OCI-LY7 (cell line): ENCODE results near the gene CD300H. TPM values are rescaled to one million over a fixed set of nuclear protein-coding genes. Genes with fewer than 3 reads are reported as not detected.

Experiments
- BruUV-seq: library from RNA; stranded (reverse); fragments of 400-500 nt; replicated peaks from 2 replicates; lab custom pipeline; 2021; lab: Mats Ljungman, UMichigan
- CTCF ChIA-PET: fragments of 300-600 bp; sonication (Branson Sonifier 250); formaldehyde crosslinking; loops from one replicate; lab custom pipeline; 2022; ENCODE audit warnings: antibody characterized with exemption; ENCODE audit not compliant: unreplicated experiment; lab: Charles Lee
- POLR2A ChIA-PET: fragments of 300-600 bp; sonication (Branson Sonifier 250); formaldehyde crosslinking; loops from one replicate; lab custom pipeline; 2022; ENCODE audit warnings: antibody characterized with exemption; lab: Charles Lee
- DNase-seq: peaks from one replicate; pipeline ENCODE4 v3.0.0-alpha.2; 2015; ENCODE audit warnings: low spot score
- H2AFZ ChIP-seq: fragments of 200-600 bp; sonication (generic), shearing (Covaris generic); 2 replicates; pipeline ENCODE4 v1.6.1; 2014; ENCODE audit warnings: mild to moderate bottlenecking, antibody characterized with exemption, low read length, moderate library complexity
- H3K27ac ChIP-seq: fragments of 200-600 bp; sonication (generic); 2 replicates; pipeline ENCODE4 v1.5.1; 2014; ENCODE audit warnings: mixed run types, low read depth, mild to moderate bottlenecking, moderate library complexity, low read length, inconsistent platforms; ENCODE audit not compliant: poor library complexity, severe bottlenecking
- H3K36me3 ChIP-seq: fragments of 200-600 bp; sonication (generic); 2 replicates; pipeline ENCODE4 v1.6.1; 2014; ENCODE audit warnings: mild to moderate bottlenecking, antibody characterized with exemption, low read length, moderate library complexity, mixed read lengths; ENCODE audit not compliant: insufficient read depth
- H3K4me1 ChIP-seq: fragments of 200-600 bp; sonication (generic); 2 replicates; pipeline ENCODE4 v1.5.1; 2014; ENCODE audit warnings: mild to moderate bottlenecking, low read length; ENCODE audit not compliant: insufficient read depth, poor library complexity, severe bottlenecking
- H3K4me2 ChIP-seq: fragments of 200-600 bp; sonication (generic); 2 replicates; pipeline ENCODE4 v1.6.1; 2014; ENCODE audit warnings: mild to moderate bottlenecking, low read length
- H3K4me3 ChIP-seq: fragments of 200-600 bp; sonication (generic); 2 replicates; pipeline ENCODE4 v1.5.1; 2014; ENCODE audit warnings: mild to moderate bottlenecking, low read depth, low read length; ENCODE audit not compliant: poor library complexity, severe bottlenecking
- H3K79me2 ChIP-seq: fragments of 200-600 bp; sonication (generic); 2 replicates; pipeline ENCODE4 v1.6.1; 2016; ENCODE audit warnings: low read depth, mild to moderate bottlenecking, low read length, moderate library complexity, mixed read lengths; ENCODE audit not compliant: insufficient read depth
- H3K9me2 ChIP-seq: fragments of 200-600 bp; sonication (generic); 2 replicates; pipeline ENCODE4 v1.6.1; 2016; ENCODE audit warnings: mild to moderate bottlenecking, low read length, mixed read lengths; ENCODE audit not compliant: insufficient read depth
- H3K9me3 ChIP-seq: fragments of 200-600 bp; sonication (generic); 2 replicates; pipeline ENCODE4 v1.6.1; 2014; ENCODE audit warnings: mild to moderate bottlenecking, mixed run types, low read length, mixed read lengths
- H4K20me1 ChIP-seq: fragments of 200-600 bp; sonication (generic); 2 replicates; pipeline ENCODE4 v1.6.1; 2014; ENCODE audit warnings: mild to moderate bottlenecking, antibody characterized with exemption, low read length, moderate library complexity, mixed read lengths; ENCODE audit not compliant: insufficient read depth
- EZH2phosphoT487 ChIP-seq: fragments of 200-600 bp; sonication (generic); IDR thresholded peaks from 2 replicates; pipeline ENCODE4 v1.6.1; 2018; ENCODE audit warnings: low read depth, borderline replicate concordance, mild to moderate bottlenecking, mixed run types, antibody characterized with exemption, low read length, moderate library complexity, mixed read lengths
- intact Hi-C: fragments of 100-400 bp; cut with micrococcal nuclease; formaldehyde crosslinking; loops from one replicate; pipeline ENCODE4 v1.10.0; 2022; ENCODE audit not compliant: unreplicated experiment
- total RNA-seq, 2 experiments: library from RNA; depleted of rRNA in 1 of 2; stranded (reverse); fragments of >200 nt in 1 of 2; shearing (Covaris generic) in 1 of 2; gene quantifications; 2 replicates each; pipeline ENCODE4 v1.2.3, GENCODE V29; 2014 to 2022
- TF ChIP-seq, protein P1 (sequence below): fragments of 200-600 bp; sonication (generic); conservative IDR thresholded peaks from 2 replicates; pipeline ENCODE4 v1.5.1; 2014; ENCODE audit warnings: mild to moderate bottlenecking, antibody characterized with exemption, low read length, moderate library complexity, mixed read lengths

CD300H gene
- total RNA-seq, 2 experiments from 2014 or later: not detected

DNA sequence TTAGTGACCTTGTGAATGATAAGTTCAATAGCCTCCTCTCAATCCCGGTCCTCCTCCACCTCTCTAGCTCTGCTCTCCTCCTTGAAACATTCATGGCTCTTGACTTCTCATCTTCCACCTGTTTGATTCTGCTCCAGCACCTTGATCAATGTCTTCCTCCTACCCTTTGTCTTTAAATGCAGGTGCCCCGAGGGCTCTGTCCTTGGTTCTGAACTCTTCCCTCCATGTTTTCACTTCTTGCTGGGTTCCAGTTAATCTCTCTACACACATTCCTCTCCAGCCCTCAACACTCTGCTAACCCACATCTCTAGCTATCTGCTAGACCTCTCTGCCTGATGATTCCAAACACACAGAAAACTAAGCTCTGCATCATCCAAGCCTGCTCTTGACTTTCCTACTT lies 42.8 kb upstream of the CD300H start:
- intact Hi-C loops: no loop called here
- no peaks in the 10 kb centered on the region for H4K20me1 ChIP-seq
- no peaks in the 10 kb centered on the region for H3K4me1 ChIP-seq
- no peak overlapping the region for H2AFZ ChIP-seq
- ChIA-PET POLR2A (no interaction called here), CTCF (no interaction called here)
- no peaks in the 10 kb centered on the region for H3K79me2 ChIP-seq
- no peaks in the 10 kb centered on the region for H3K9me3 ChIP-seq
- TF ChIP-seq, protein P1, sequence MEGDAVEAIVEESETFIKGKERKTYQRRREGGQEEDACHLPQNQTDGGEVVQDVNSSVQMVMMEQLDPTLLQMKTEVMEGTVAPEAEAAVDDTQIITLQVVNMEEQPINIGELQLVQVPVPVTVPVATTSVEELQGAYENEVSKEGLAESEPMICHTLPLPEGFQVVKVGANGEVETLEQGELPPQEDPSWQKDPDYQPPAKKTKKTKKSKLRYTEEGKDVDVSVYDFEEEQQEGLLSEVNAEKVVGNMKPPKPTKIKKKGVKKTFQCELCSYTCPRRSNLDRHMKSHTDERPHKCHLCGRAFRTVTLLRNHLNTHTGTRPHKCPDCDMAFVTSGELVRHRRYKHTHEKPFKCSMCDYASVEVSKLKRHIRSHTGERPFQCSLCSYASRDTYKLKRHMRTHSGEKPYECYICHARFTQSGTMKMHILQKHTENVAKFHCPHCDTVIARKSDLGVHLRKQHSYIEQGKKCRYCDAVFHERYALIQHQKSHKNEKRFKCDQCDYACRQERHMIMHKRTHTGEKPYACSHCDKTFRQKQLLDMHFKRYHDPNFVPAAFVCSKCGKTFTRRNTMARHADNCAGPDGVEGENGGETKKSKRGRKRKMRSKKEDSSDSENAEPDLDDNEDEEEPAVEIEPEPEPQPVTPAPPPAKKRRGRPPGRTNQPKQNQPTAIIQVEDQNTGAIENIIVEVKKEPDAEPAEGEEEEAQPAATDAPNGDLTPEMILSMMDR: no peak
- no peak for TF ChIP-seq EZH2phosphoT487
- no peaks in the 10 kb centered on the region for H3K9me2 ChIP-seq
- peak; percentile 24 for DNase-seq
- no peak overlapping the region for H3K4me3 ChIP-seq
- no TSS peak for BruUV-seq
- H3K36me3 ChIP-seq: no peaks in the 10 kb centered on the region
- H3K27ac ChIP-seq: no peak overlapping the region
- H3K4me2 ChIP-seq: no peak overlapping the region

DNA sequence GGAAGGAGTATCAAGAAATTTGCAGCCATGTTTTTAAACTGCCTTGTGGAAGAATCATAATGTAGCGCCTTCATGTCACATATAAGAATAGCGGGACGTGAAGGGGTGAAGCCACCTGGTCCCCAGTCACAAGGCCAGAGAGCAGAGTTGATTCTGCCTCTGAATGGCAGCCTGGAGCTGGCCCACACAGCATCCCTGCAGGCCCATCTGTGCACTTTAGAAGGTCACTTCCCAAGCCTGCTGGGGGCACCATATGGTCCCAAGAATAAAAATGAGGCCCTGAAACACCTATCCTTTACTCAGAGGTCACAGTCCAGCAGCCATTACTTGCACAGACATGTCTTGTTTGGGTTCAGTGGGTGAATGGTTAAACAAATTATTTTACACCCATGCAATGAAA lies 41.2 kb upstream of the CD300H start:
- H3K36me3 ChIP-seq: no peaks in the 10 kb centered on the region
- BruUV-seq: no TSS peak
- DNase-seq: no peak
- no peaks in the 10 kb centered on the region for H4K20me1 ChIP-seq
- POLR2A ChIA-PET: no interaction called here
- no peak overlapping the region for H3K4me3 ChIP-seq
- H3K27ac ChIP-seq: no peak overlapping the region
- H3K4me2 ChIP-seq: no peak overlapping the region
- intact Hi-C loops: no loop called here
- H3K9me2 ChIP-seq: no peaks in the 10 kb centered on the region
- no peaks in the 10 kb centered on the region for H3K9me3 ChIP-seq
- H3K4me1 ChIP-seq: peaks cover 15% of the 10 kb centered on the region
- H3K79me2 ChIP-seq: no peaks in the 10 kb centered on the region
- CTCF ChIA-PET: no interaction called here
- TF ChIP-seq, protein P1: no peak
- no peak for TF ChIP-seq EZH2phosphoT487
- H2AFZ ChIP-seq: no peak overlapping the region

DNA sequence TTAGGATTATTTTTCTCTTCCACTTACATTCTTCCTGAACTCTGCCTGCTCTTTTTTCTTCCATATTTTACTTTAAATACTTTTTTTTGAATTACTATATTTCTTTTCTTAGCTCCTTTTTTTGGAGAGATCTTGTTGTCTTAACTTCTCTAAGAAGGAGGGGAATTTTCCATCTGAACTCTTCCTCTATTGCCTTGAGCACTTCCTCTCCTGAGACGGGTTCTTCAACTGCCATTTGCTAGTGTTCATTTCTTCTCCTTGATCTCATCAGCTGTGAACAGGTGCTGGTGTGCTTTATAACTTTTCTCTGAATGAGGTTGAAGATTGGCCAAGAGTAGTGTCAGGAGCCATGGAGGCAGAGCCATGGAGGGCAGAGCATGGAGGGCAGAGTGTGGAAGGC lies 39.9 kb upstream of the CD300H start:
- H3K4me1 ChIP-seq: peaks cover 17% of the 10 kb centered on the region
- DNase-seq: no peak
- intact Hi-C loops: no loop called here
- H3K79me2 ChIP-seq: no peaks in the 10 kb centered on the region
- ChIA-PET CTCF (no interaction called here), POLR2A (interaction anchor here (0.6 kb wide), 1 partner anchor 562 kb away, joined by 3 read pairs; no protein-coding TSS in a partner anchor)
- TF ChIP-seq, protein P1: no peak
- no peak for TF ChIP-seq EZH2phosphoT487
- H3K9me3 ChIP-seq: no peaks in the 10 kb centered on the region
- H3K36me3 ChIP-seq: no peaks in the 10 kb centered on the region
- no peaks in the 10 kb centered on the region for H3K9me2 ChIP-seq
- no peak overlapping the region for H3K4me3 ChIP-seq
- H3K27ac ChIP-seq: no peak overlapping the region
- no TSS peak for BruUV-seq
- H3K4me2 ChIP-seq: no peak overlapping the region
- no peaks in the 10 kb centered on the region for H4K20me1 ChIP-seq
- no peak overlapping the region for H2AFZ ChIP-seq
